IPS DF 4.7 (cell line): Measurements from ENCODE around the gene CSMD2.

ENCODE experiments used
- DNase-seq: peaks from one replicate; pipeline ENCODE4 v3.0.0-alpha.2; 2013; ENCODE audit warnings: low spot score; ENCODE audit errors: extremely low read depth

The CSMD2 gene

DNA sequence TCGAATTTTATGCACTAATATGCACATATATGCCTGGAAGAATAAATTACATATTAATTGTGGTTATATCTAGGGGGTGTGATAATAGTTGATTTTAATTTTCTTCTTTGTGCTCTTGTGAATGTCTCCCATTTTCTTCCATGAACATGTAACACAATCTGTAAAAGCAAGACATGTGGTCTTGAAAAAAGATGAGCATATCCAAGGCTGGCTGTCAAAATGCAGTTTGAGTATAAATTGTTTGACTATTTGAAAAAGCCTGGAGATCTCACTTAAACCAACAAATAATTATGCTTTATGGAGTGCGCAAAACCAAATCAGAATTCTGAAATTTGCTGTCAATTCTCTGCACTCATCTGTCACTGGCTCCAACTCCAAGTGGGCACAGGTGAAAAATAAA lies 157.3 kb downstream of the CSMD2 start:
- DNase-seq = no peak

DNA sequence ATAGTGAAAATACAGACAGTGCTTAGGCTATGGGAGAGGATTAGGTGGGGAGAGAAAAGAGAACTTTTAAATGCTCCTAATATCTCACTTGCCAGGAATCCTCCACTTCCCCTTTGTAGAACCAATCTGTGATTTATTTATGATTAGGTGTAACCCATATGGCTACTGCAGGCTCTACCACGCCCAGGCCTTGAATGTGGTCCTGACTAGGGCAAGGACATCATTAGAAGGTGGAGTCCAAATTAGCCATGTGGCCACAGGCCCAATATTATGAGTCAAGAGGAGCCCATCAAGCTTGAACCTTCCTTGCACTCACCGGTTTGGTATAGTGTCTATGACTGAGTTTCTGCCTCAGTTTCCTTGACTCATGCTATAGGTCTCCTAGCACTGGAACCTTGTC lies 159.7 kb downstream of the CSMD2 start:
- no peak for DNase-seq

DNA sequence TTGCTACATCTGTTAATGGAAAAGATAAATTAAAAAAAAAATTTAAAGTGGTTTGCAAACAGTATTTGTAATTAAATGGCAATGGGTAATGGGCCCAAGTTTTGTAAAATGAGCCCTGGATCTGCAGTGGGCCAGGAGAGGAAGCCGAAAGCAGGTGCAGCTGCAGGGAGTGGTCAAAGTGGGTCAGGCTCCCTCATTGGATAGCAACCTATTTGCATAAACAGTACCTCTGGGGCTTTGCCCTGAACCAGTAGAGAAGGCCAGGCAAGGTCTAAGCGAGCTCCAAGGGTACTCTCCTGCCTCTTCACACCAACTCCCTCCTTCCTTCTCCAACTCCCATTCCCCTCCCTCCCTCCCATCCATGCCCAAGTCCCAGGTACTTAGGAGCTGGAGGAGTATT lies 162.2 kb downstream of the CSMD2 start:
- DNase-seq = no peak

- no peak for DNase-seq
Measured at GRCh38 chr1:33997127-33998036, 167.6 kb downstream of the CSMD2 start.

GRCh38 chr1:33996281-33996680 lies 168.7 kb downstream of the CSMD2 start:
- no peak for DNase-seq

DNA sequence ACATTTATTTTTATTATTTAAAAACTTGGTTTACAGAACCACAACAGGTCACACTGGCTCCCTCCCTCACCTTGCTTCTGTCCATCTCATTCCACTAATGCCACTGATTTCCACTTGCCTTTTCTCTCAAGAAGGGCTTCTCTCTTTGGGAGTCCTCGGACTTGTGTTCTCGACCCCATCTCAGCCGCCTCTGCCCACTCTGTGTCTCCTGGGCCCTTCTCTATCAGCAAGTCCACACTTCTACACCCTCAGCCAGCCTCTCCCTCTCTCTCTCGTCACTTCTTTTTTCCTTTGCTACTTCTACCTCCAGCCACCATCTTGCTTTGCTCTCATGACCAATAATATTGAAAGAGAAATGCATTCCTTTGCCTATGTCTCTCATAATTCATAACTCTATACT lies 171.7 kb downstream of the CSMD2 start:
- no peak for DNase-seq

DNA sequence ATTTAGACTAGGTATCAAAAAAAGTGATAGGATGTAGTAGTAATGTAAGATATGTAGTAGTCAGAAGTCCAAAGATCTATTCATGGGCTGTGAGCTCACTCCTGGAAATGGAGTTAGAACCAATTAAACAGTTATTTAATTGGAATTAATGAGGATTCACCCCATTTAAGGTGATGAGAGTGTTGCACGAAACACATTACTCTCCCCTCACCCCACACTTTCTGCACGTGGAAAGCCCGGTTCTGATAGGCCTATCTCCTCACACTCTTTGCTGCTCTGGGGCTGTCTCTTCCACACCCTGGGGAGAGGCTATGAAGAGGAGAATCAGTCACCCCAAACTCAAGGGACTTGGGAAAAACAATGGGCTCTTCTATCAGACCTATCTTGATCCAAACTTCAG lies 174.7 kb downstream of the CSMD2 start:
- DNase-seq = no peak

GRCh38 chr1:33988161-33988560 lies 176.9 kb downstream of the CSMD2 start:
- DNase-seq = no peak

DNA sequence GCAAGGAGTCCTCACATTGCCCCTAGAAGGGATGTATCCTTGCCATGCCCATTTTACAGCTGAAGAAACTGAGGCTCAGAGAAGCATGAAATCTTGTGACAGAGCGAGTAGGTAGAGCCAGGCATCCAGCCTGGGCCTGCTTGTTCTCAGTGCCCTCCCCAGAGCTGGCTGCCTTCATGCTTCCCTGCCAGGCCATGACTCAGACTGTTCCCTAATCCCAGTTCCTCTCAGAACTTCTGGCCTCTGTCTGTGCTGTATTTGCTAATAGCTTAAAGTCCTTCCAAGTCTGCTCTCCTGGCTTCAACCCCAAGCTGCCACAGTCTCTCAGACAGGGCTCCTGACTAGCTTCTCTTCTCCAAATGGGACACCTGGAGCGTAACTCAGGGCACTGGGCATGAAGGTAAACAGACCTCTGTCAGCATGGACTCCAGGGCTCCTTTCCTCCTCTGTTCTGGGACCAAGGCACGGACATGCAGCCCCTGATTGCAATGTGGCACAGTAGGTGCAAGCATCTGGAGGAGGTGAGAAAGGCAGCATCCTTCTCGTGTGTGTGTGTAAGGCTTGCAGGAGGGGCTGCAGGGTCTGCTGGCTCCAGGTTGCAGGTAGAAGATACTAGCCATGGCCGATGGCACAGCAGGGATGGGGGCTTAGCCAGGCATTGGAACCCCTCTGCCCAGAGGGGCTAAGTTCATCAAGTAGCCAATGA lies 178.5 kb downstream of the CSMD2 start:
- DNase-seq = no peak

DNA sequence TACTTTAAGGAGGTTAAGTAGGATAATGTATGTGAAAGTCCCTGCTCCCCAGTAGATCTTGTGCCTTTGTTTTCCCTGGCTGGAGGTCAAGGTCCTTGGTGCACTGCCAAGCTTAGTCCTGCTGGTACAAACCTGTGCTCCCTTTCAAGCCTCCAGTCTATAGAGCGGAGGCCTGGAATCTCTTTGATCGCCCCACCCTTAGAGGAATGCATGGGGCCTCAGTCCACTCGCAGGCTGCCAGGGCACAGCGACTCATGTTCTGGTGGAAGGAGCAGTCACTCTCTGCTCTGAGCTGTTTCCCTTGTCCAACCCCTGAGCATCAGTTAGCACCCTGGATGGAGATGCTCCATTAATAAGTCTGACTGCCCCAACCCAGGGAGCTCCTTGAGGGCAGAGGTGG lies 179.4 kb downstream of the CSMD2 start:
- DNase-seq = no peak

DNA sequence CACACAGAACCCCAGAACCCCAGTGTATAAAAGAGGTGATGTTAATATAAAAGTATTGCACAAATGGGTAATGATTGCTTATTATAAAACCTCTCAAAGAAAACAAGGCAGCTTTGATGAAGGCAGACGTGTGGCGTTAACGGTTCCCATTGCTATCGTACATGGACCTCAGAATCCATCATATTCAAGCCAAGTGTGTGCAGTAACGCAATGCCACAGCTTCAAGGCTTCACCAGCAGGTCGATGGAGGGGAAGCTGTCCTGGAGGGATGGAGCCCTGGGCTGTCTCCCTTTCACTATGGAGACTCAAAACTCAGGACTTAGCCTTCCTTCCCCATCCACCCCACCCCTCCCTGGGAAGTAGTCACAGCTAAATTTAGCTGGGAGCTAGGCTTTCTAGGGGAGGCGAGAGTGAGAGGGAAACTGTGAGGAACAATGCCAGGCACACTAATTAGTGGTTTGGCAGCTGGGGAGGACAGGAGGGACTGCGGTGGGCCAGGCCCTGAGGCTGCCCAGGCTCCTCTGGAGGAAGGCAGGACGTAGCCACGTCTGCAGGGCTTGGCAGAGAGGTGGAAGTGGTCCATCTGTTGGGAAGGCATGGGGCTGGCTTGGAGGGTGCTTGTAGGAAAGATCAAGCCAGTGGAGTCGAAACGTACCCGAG lies 180.0 kb downstream of the CSMD2 start:
- DNase-seq = no peak

DNA sequence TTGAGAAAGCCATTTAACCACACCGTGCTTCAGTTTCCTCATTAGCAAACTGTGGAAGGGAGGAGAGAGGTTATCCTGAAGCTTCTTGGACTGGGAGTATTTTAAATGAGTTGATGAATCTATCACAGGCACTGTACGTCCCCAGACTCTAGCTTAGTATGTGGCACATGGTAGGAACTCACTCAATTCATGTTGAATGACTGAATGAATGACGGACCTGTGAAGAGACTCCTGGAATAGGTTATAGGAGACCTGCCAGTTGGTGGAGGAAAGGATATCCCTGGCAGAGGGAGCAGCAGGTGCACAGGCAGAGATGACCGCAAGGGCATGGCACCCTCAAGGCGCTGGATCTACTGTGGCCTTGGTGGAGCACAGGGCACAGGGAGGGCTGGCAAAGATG lies 182.6 kb downstream of the CSMD2 start:
- DNase-seq = no peak

GRCh38 chr1:33979341-33979740 lies 185.7 kb downstream of the CSMD2 start:
- no peak for DNase-seq

GRCh38 chr1:33975961-33976360 lies 189.1 kb downstream of the CSMD2 start:
- no peak for DNase-seq

DNA sequence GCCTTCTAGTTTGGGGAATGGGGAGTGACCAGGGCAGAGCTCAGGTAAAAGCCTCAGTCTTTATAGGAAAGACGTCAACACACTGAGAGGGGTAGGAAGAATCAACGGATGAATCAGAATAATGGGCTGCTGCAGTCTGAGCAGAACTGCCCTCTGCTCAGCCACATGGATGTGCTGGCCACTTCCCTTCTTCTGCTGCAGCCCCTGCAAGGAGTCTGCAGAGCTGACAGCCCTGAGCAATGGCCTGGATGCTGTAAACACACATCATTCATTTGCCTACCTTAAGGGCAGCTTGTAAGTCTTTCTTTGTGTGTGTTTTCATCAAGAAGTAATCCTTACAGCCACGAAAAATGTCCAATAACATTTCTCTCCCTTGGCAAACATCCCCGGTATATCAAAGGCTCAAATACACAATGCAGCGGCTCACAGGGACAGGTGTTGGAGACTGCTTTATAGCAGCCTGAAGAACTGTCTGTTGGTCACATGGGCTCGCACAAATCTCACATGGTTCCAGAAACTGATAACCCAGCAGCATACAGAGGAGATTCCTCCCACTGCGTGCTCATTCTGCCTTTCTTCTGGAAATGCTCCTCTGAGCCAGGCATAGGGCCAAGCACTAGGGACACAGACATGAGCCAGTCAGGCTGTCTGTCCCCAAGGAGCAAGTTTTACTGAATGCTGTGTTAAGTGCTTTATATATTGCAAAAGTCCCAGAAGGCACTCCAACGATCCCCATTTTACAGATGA lies 191.1 kb downstream of the CSMD2 start:
- no peak for DNase-seq

- DNase-seq = no peak
Measured at GRCh38 chr1:33972676-33973395, 192.2 kb downstream of the CSMD2 start.

DNA sequence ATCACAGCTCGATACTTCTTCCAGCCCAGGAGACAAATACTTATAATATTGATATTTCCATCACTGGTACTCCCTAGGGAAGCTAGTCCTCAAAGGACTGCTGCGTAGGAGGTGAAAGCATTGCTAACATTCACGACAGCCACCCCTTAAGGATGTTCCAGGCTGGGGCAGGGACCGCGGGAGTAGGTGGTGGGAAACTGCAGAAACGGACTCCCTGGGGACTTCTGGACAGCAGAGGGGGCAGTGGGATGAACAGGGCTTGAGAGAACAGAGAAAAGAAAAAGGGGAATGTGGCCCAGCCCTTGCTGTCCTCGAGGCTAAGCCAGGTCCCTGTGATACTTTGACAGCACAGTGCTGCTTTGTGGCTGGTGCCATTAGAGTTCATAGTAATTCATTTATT lies 193.1 kb downstream of the CSMD2 start:
- no peak for DNase-seq

DNA sequence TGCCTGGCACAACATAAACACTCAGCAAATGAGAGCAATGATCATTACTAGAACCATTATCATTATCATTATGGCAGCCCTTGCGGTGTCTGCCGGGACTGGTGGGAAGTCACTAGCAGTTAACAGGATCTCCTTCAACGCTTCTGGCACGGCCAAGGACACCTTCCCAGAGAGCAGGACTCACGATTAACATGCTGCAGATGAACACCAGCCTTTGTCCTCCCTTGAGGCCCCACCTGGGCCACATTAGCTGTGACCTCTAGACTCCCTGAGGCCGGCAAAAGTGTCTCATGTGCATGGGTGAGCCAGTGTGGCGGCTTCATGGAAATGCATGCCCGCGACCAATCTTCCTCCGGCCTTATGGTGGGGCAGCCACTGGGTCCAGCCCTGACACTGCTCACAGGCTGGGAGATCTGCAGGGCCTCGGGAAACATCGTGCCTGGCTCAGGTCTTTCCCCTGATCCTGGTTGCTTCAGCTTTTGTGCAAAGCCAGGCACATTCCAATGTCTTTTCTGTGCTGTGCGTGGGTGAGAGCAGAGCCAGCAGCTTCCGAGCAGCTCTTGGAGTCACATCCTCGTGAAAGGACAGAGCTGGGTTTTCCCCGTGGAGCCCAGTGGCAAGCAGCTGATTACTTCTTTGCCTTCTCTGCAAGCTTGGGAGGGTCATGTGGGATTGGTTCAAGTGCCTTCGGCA lies 193.9 kb downstream of the CSMD2 start:
- no peak for DNase-seq

GRCh38 chr1:33970148-33970825 lies 194.7 kb downstream of the CSMD2 start:
- peak; percentile 16 for DNase-seq
